A204.1 (cell line): Measurements from ENCODE around the gene TRERF1.
"Not testable (repeated sequence)": the region's sequence is repeated elsewhere in the genome, so short reads cannot be mapped to it uniquely, and the experiment has no call there.

Experiments
- FAIRE-seq: peaks from 2 replicates; lab custom pipeline; 2012; peaks lifted over from hg19 to GRCh38; lab: Jason Lieb, UNC

The TRERF1 gene

DNA sequence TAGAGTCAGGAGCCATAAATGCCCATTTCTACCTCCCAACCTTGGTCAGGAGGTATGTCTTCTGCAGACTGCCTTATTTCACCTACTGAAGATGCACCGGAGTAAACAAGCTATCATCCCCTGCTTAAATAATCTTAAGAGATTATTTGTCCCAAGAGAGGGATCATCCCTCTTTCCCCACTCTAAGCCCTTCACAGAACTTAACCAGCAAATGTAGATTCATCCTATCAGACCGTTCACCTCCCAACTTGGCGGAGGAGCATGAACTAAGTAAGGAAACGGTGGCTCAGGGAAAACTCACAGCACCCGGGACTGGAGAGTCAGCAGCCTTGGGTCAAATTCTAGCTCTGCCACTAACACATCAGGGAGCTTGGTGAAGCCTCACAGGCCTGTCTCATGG lies 115.3 kb downstream of the TRERF1 start:
- no peak for FAIRE-seq

DNA sequence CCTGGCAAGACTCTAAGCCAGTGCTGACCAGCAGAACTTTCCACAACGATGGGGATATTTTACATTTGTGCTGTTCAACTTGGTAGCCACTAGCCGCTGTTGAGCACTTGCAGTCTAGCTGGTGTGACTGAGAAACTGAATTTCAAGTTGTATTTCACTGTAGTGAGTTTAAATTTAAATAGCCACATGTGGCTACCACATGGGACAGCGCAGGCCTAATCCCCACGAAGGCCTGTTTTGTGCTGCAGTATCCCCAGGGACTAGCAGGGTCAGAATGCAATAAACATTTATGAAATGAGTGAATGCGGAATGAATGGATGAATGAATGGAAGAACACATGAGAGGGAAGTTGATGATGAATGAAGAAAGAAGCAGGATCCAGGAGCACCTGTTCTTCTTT lies 115.8 kb downstream of the TRERF1 start:
- no peak for FAIRE-seq

- FAIRE-seq = no peak
These were observed 116.9 kb downstream of the TRERF1 start for GRCh38 chr6:42334870-42335269.

- no peak for FAIRE-seq
These were observed 118.1 kb downstream of the TRERF1 start for GRCh38 chr6:42333612-42334011.

DNA sequence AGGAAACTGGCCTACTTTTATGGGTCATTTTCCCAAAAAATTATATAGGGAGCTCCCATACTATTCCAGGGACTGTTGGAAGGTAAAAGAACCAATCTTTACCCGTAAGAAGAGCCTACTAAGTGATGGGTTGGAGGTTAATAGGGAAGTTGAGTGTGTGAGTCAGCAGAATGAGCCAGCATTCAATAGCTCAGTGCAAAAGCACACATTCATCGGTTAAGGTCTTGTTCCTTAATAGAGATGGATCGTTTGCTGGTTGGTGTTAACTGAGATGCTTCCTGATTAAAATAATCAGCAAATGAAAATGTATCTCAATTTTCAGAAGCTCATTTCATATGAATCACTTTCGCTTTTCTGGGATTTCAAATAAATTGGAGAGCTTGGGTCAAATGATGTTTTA lies 118.8 kb downstream of the TRERF1 start:
- FAIRE-seq = no peak

DNA sequence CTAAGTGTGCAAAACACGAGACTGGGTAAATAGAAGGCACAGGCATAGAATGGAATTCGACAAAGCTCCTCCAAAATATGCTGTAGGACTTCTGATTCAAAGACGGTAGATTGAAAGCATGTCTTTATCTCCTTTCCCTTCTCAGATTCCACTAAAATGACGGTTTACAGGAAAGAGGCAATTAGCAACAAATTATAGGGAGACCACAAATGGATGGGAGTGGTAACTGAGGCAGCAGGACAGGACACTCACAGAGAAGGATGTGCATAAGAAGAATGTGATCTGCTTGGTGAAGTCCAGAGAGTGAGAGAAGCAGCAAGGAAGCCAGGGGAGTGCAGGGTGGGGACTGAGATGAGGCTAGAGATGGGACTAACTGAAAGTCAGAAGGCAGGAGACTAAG lies 120.7 kb downstream of the TRERF1 start:
- no peak for FAIRE-seq

DNA sequence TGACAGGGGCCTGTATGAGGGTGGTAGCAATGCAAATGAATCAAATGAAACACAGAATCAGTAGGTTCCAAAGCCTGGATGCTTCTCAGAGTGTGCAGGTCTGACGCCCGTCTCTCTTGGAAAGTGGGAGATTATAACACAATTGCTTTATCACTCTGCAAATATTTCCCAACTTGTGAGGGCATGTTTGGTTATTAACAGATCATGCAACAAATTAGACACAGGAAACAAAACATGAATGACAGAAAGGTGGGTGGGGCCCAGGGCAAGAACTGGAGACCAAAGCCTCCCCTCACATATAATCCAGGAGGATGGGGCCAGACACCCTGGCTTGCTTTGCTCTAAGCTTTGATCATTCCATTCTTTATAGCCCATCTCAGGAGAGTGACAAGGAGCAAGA lies 125.5 kb downstream of the TRERF1 start:
- FAIRE-seq = no peak

DNA sequence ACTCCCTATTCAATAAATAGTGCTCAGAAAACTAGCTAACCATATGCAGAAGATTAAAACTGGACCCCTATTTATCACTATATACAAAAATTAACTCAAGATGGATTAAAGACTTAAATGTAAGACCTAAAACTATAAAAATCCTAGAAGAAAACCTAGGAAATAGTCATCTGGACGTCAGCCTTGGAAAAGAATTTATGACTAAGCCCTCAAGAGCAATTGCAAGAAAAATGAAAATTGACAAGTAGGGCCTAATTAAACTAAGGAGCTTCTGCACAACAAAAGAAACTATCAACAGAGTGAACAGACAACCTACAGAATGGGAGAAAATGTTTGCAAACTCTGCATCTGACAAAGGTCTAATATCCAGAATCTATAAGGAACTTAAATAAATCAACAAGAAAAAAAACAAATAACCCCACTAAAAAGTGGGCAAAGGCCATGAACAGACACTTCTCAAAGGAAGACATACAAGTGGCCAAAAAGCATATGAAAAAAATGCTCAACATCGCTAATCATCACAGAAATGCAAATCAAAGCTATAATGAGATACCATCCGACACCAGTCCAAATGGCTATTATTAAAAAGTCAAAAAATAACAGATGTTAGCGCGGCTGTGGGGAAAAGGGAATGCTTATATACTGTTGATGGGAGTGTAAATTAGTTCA lies 126.9 kb downstream of the TRERF1 start:
- FAIRE-seq = not testable (repeated sequence)

DNA sequence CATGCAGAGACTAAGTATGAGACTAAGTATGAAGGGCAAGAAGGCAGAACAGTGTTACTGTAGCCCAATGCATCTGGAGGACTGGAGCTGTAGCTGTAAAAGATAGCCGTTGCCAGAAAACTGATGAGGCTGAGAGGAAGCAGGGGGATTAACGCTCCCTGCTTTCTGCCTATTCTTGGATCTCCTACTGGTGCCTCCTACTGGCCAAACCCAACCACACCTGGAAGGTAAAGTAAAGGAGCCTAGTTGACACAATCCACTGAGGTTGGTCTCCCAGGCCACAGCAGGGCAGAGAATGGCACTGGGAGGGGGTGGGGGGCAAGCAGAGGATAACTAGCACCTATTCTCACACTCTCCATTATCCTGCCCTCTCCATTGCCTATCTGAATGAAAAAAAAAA lies 129.1 kb downstream of the TRERF1 start:
- FAIRE-seq = no peak

- no peak for FAIRE-seq
These were observed 129.8 kb downstream of the TRERF1 start for GRCh38 chr6:42321976-42322375.

DNA sequence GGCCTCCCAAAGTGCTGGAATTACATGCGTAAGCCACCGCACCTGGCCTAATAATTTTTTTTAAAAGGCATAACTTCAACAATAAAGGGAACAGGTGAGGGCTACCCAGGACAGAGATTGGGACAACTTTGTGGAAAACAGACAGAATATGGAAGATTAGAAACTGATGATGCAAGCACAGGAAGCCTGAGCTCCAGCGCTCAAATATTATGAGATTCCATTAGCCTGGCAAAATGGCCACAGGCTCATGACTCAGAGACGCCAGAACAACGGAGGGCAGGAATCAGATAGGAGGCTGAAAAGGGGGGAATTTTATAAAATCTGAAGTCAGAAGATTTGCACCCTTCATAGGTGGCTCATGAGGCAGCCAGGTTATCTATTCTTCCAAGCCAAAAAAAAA lies 131.0 kb downstream of the TRERF1 start:
- no peak for FAIRE-seq

DNA sequence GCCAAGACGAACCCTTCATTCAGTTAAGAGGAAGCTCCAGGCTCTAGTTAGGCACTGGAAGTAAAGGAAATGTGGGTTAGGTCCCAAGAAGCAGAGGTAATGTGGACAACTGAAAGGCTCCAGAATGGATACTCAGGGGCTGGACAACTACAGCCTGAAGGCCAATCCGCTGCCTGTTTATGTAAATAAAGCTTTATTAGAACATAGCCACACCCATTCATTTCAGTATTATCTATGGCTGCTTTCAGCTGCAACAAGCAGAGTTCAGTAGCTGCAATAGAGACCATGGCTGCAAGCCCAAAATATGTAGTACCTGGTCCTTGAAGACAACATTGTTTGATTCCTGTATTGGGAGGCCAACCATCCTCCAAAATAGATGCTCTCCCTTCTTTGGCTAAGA lies 133.2 kb downstream of the TRERF1 start:
- no peak for FAIRE-seq

- no peak for FAIRE-seq
These were observed 134.7 kb downstream of the TRERF1 start for GRCh38 chr6:42316981-42317380.

- FAIRE-seq = no peak
These were observed 135.4 kb downstream of the TRERF1 start for GRCh38 chr6:42315991-42316970.

- no peak for FAIRE-seq
These were observed 136.3 kb downstream of the TRERF1 start for GRCh38 chr6:42315259-42315990.

- FAIRE-seq = no peak
These were observed 137.0 kb downstream of the TRERF1 start for GRCh38 chr6:42314571-42315258.

DNA sequence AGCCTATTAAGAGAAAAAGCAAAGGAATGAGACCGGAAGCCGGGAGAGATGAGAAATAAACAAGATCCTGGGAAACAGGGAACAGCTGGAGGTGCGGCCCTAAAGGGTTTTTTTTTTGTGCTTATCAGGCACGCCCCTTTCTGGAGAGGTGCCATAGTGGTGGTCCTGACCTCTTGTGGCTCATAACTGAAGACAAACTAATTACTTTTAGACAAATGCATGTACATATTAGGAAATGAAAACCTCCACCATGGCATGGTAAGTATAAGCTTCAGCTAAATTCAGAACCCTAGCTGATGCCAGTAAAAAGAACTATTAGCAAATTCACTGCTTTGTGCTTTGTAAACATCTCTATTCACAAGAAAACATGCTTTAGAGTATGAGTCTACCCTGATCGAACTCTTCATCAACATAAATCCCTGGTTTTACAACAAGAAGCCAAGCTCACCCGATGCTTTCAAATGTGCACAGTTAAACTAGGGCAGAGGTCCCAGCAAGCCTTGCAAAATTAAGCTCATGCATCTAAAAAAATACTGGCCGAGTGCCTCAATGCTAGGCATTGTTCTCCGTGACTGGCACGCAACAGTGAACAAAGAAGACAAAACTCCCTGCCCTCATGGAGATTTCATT lies 137.7 kb downstream of the TRERF1 start:
- no peak for FAIRE-seq

GRCh38 chr6:42313038-42313437 lies 138.7 kb downstream of the TRERF1 start:
- no peak for FAIRE-seq

- no peak for FAIRE-seq
These were observed 144.6 kb downstream of the TRERF1 start for GRCh38 chr6:42307141-42307470.

GRCh38 chr6:42306439-42307140 lies 145.1 kb downstream of the TRERF1 start:
- FAIRE-seq = no peak

- no peak for FAIRE-seq
These were observed 147.5 kb downstream of the TRERF1 start for GRCh38 chr6:42304053-42304712.
